ENCODE measurements around the gene PUM2.

PUM2 gene

DNA sequence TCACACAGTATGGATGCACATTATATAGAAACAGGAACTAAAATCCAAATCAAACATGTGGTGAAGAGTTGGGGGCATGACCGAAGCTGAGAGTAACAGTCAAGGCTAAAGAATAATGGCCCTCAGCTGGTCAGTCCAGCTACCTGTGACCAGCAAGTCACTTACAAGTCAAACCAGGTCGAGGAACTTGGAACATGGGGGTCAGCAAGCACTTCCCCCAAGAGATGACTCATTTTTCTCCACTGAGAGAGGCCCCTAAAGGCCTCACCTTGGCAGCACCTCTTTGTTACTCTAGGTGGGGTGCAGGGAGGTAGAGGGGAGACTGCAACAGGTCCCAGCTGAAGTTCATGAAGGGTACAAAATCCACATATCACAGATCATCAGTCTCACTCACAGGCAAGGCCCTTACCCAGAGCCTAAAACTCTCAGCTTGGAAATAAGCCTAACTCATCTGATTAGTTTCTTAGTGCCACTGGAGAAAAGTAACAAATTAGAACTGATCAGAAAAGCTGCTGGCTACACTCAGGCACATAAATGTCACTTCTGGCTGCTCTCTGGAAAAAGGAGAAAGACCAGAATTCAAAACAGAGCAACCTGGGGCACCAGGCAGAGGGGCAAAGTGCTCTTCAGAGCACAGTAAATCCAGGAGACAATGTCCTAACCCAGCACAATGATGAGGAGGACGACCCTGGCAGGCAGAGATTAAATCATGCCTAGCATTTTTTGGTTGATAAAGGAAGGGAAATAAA, 129.7 kb downstream of the PUM2 start:
- in situ Hi-C loops (cut with MboI; ENCODE audit: low sequenced_read_pairs): no loop called here

DNA sequence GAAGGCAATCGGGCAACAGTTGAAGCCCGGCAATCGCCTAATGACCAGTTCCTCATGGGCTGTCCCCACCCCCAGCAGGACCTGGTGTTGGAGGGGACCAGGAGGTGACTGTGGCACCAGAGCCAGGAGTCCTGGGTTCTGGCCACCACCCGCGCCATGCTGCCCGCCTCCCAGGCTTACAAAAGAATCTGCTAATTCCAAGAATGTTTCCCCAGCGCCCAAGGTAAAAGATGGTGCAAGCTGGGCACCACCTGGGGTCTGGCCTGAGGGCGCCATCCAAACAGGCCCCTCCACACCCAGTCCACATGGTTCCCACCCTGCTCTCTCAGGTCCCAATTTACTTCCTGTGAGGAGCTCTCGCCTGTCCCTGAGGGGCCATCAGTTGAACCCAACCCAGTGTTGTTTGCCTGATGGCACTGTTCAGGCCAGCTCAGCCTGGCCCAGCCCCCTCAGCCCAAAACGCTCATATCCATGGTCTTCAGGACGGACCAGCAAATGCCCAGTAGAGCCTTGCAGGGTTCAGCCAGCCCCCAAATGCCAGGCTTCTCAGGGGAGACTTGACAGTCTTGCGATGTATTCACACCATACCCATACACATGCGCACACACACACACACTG, 130.8 kb downstream of the PUM2 start:
- in situ Hi-C loops (cut with MboI; ENCODE audit: low sequenced_read_pairs): no loop called here

DNA sequence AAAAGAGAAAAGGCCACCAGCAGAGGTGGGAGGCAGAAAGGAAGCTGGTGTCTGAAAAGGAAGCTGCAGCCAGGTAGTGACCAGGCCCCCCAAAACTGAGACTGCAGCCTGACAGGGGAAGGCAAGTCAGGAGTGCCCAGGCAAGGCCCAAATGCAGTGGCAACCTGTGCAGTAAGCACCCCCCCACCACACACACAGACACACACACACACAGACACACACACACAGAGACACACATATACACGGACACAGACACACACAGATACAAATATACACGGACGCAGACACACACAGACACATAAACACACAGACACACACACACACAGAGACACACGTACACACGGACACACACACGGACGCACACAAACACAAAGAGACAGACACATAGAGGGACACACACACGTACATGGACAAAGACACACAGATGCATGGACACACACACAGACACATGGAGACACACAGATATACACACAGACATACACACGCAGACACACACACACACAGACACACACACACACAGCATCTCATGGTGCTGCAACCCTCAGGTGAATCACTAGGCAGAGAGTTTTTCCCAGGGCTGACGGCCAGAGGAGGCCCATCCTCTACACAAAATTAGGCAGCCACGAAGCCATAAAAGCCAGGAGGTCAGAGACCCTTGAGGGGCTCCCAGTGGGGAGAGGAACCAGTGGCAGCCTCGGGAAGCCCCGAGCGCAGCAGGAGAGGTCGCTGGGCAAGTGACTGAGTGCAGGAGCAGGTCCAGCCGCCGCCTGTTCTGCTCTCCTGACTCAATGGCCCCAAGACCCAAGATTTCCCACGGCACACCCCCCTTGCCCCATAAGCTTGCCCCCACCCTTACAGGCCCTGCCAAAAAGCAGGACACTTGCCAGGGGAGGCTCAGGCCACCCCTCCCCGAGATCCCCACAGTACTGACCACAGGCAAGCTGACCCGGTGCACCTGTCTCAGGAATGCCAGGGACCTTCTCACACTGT, 132.0 kb downstream of the PUM2 start:
- in situ Hi-C loops (cut with MboI; ENCODE audit: low sequenced_read_pairs): no loop called here

DNA sequence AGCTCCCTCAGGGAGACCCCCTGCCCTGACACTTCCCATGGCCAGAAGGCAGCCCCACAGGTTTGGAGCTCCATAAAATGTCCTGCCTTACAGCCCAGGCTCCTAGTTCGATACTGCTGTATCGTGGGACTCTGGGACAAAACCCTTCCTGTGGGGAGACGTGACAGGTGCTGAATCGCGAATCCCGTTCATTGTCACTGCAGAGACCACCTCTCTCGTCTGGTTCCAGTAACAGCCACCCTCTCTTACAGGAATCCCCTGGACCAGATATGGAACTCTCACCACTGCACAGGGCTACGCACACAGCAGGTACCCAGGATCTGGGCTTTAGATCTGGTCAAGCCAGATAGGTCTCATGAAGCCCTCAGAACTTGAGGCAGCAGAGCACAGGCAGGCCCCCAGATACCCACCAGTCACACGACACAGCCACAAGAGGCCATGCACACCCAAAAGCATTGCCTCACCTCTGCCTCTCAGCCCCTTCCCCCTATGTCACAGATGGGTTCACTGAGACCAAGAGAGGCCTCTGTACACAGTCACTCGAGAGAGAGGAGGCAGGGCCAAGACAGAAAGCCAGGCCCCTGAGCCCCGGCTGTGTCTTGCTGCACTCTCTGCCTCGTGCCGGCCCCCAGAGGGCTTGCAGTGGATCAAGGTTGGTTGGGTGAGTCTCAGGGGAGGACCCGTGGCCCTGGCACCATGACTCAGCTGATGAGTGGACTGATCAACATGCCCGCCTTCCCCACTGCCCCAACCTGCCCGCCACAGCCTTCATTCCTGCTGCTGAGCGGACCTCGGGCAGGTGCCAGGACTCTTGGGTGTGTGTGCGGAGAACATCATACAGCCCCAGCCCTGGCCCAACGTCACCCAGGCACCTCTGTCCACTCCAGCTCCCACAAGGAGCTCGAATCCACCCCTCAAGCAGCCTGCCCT, 133.3 kb downstream of the PUM2 start:
- in situ Hi-C loops (cut with MboI; ENCODE audit: low sequenced_read_pairs): no loop called here

DNA sequence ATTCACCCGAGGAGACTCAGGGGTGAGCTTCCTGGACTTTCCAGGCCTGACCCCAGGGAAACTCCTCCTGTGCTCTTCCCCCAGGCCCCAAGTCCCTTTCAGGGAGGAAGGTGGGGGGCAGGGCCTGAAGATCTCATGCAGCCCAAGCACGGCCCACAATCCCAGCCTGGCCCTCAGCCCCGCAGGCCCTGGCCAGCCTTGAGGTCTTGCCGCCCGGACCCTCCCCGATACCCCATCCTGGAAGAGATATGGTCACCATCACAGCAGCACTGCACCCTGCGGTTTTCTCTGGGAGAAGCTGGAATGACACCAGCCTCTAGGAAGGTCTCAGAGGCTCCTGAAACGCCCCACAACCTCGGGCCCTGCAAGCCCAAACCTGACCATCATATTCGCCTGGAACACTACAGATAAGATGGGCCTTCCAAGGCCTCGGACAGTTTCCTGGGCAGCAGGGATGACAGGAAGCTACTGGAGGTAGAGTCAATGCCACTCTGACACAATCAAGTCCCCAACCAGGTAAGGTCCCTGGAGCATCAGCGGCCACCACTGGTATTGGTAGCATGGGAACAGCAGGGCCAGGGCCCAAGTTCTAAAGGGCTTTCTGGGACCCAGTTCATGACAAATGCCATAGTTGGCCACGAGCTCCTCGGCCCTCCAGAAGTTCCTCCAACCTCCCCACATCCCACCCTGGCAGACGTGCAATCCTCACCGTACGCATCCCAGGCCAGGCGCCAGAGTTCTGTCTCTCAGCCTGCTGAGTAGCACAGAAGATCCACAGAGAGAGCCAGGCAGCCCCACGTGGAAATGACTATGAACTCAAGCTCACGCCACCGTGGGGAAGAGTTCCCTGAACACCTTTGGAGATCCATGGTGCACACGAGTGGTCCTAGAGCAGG, 134.3 kb downstream of the PUM2 start:
- in situ Hi-C loops (cut with MboI; ENCODE audit: low sequenced_read_pairs): no loop called here

DNA sequence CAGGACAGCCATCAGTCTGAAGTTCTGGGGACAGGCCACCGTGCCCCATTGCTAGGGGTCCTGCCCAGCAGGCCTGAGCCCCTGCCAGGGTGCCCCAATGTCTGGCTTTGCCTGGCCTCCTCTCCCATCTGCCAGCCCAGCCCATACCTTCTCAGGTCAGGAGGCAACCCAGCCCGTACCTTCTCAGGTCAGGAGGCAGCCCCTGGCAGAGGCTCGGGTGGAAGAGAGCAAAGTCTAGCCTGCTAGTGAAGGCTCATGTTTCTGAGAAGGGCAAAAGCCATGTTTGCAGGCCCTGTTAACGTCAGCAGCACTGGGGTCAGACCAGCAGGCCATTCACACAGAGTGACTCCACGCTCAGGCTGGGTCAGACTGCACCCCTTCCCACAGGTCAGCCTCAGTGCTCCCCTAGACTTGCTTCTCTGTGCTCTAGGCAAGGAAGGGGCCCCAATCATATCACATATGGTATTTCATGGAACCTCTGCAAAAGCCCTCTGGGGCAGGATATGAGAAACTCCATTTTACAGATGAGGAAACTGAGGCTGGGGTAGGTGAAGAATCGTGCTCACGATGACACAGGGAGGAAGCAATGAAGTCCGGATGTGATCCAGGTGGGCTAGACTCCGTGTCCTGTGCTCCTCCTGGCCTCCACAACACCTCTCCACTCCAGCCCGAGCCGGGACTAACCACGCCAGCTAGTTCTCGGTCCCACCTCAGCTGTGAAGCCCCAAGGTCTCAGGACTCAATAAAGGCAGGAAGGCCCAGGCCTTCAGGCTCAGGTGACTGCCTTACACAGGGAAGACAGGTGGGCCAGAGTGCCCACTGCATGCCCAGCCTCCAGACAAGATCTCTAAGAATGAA, 135.2 kb downstream of the PUM2 start:
- in situ Hi-C loops (cut with MboI; ENCODE audit: low sequenced_read_pairs): no loop called here

DNA sequence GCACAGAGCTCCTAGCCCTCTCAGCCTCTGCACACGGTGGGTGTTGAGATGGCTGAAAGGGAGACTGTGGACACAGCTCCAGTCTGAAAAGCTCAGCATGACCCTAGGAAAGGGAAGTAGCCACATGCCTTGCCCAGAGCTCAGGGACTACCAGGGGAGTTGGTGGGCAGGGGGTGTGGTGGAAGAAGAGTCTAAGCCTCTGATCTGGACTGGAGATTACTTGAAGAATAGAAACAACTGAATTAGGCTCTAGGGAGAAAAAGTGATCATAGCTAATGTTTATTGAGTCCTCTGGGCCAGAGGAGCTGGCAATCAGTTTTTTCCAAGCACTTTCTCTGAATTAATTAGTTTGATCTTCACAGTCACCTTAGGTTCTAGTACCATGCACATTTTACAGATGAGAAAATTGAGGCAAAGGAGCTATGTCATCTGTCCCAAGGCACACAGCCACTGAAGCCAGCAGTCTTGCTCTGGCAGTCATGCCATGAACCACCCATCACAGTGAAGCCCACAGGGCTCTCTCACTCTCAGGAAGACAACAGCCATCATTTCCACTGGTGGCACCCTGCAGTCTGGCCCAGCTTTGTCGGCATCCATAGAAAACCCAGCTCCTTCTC, 136.0 kb downstream of the PUM2 start:
- in situ Hi-C loops (cut with MboI; ENCODE audit: low sequenced_read_pairs): no loop called here

DNA sequence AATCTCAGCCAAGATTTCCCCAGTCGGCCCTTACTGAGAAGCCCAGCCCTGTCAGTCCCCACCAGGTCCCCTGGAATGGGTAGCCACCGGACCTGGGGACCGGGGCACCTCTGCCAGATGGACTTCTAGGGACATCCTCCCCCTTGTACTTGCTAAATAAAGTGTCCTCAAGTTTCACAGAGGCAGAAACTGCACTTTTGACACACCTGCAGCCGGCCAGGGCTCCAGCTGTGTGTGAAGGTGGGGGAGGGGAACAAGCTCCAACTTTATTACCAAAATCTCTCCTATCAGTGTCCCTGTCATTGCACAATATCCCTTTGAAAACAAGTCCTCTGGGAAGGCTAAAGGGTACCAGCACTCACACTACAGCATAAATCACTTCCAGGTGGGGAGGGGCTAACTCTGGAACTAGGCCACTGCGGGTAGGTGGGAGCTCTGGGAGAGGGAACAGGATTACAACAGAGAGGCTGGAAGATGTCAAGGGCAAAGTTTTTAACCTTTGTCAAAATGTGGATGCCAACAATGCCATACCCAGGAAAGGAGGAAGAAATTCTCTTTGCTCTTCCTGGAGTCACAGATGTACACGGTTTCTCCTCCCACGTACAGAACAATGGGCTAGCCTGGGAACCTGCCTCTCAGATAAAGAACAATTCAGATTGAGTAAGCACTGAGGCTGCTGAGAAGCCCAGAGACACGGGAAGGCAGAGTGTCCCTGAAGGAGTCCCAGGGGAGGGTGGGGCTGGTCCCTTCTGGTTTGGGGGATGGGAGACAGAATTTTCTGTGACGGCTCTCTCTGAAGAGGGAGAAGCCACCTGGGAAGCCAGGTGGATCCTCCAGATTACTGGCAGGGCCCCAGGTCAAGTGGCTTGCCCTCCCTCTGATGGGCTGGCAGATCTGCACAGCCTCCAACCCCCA, 136.7 kb downstream of the PUM2 start:
- in situ Hi-C loops (cut with MboI; ENCODE audit: low sequenced_read_pairs): no loop called here

DNA sequence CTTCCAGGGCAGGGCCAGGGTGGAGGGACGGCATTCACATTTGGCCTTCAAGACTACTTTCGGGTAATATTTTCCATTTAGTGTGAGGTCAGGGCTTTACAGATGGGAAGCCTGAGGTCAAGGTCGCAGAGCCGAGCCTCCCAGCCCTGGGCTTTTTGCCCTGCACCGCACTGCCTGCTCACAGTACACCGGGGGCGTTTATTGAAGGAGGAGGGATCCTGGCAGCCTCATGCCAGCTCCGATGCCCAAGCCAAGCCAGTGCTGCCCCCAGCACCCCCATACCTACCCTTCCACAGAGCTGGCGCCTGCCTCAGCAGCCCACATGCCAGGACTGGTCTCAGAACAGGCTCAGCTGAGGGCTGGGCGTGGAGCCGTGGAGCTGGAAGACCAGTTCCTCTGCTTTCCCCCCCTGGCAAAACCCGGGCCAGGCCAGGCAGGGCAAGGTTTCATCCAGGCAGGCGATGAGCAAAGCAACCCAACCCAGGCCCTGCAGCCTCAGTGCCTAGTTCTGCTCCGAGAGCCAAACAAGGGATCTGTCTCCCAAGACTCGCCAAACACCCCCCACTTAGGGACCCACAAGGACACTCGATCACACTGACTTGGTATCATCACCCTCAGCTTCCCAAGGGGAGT, 137.7 kb downstream of the PUM2 start:
- in situ Hi-C loops (cut with MboI; ENCODE audit: low sequenced_read_pairs): no loop called here

DNA sequence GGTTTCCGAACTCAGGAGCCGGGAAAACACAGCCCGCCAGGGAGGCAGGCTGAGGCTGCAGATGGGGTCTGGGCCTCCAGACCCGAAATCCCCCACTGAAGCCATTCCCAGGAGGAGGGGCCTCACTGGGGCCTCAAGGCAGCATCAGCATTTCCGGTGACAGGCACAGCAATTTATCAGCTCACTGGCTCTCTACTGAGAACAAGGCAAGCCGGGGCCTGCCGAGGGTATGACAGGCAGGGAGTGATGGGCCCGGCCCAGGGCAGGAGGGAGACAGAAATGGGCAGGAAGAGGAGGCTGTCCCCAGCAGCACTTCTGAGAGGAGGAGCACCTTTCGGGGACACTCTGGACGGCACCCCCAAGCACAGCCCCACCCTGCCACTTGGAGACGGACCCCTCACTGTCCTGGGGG, 138.2 kb downstream of the PUM2 start:
- in situ Hi-C loops (cut with MboI; ENCODE audit: low sequenced_read_pairs): no loop called here

DNA sequence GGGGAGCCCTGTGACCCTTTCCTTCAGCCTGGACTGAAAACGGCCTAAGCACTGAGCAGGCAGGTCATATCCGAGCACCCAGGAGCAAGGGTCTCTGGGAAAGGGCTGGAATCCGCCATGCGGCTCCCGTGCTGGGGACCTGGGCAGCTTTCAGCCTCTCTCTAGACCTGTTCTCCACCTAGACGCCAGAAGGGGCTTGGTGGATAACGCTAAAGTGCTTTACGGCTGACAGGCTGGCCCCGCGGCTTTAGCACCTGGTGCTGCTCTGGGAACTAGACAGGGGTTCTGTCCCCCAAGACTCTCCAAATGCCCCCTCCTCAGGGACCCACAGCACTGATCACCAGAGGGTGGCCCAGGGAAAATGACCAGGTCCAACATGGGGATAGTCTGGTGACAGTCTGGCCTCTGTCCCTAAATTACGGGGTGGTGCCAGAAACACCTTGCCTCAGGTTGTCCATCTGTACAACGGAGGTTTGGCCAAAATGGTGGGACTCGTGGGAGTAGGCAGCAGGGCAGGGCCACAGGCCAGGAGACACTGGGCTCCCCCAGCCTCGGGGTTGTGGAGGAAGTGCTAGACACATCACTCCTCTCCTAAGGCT, 138.7 kb downstream of the PUM2 start:
- in situ Hi-C loops (cut with MboI; ENCODE audit: low sequenced_read_pairs): no loop called here

DNA sequence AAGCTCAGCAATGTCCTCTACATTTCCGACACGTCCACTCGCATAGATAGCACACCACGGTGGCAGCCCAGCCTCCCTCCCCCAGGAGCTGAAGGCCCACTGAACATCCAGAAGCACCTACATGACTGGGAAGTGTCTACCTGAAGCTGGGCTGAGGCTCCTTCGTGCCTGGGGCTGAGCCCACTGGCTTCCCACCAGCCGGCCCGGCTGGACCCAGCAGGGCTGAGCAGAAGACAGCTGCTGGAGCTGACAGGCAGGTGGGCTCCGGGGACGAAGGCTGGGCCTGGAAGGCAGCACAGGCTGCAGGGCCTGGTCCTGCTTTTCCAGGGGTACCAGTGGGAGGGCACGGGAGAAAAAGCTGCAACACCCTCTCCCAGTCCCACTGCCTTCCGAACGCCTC, 139.2 kb downstream of the PUM2 start:
- in situ Hi-C loops (cut with MboI; ENCODE audit: low sequenced_read_pairs): no loop called here

DNA sequence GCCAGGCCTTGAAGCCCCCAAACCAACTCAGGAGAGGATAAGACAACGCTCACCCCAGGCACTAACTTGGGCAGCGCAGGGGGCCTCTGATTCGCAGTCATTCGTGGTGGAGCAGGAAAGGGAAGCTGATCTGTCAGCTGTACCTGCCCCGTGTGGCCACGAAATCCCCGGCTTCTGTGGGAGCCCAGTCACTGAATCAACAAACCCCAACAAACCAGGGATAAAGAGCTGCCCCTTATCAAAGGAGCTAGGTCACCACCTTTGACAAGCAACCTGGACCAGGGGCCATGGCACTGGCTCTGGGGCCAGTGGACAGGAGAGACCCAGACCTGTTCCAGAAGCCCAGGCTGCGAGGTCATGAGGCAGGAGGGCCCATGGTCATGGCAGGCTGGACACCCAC, 140.2 kb downstream of the PUM2 start:
- in situ Hi-C loops (cut with MboI; ENCODE audit: low sequenced_read_pairs): no loop called here

DNA sequence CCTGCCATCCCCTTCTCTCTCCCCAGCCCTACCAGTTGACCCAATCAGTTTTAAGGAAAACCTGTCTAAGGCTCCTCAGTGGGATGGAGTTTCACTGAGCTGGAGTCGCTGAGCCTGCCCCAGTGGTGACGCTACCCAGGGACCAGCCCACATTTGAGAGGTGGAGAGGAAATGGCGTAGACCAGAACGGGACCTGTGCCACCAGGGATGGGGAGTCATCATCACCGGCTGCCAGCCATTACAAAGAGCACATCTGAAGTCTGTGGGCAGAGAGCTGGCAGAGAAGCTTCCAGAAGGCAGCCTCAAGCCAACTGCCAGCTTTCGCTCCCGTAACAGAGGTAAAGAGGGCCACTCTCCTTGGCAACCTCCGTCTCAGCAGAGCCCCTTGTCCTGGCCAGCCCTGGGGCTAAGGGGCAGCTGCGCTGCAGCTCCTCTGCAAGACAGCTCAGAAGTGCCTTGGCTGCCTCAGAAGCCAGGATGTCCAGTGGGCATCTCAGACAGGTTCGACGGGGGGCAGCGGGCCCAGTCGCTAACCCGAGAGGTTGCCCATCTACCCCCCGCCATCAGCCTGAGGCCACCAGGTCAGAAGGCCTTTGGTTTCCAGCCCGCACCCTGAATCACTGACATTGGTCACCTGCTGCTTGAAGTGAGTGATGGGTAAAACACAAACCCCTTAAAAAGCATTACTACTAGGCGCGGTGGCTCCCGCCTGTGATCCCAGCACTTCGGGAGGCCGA, 141.1 kb downstream of the PUM2 start:
- in situ Hi-C loops (cut with MboI; ENCODE audit: low sequenced_read_pairs): no loop called here

DNA sequence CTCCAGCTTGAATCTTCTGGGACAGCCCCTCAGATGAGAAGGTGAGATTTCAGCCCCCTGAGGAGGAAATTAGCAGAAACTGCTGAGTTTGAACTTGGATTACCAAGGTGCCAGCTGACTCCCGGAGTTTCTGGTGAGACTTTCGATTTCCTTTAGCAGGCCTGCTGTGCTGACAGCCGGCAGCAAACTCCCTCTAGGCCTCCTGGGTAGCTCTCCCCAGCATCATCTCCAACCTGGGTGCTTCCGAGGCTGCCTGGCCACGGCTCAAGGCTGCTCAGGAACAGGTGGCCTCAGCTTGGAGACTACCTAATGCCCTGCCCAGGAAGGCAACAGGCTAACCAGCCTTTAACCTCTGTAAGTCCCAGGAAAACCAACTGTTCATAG, 142.2 kb downstream of the PUM2 start:
- in situ Hi-C loops (cut with MboI; ENCODE audit: low sequenced_read_pairs): no loop called here

DNA sequence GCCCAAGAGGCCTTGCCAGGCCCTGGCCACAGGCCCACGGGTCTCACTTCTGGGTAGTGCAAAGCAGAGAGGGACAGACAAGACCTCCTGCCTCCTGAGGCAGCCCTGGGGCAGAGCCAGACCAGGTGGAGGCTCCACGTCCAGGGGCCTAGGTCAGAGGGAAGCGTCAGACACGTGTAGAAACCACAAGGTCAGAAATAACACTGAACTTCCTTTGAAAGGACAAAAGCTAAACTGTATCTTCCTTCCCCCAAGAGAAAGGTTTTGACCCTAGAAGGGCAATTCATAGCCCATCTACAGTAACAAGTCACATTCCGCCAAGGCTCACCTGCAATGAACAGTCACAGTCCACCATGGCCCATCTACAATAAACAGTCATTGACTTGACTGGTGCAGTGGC, 143.6 kb downstream of the PUM2 start:
- in situ Hi-C loops (cut with MboI; ENCODE audit: low sequenced_read_pairs): no loop called here
